ENCODE data around the gene COPS6. TPM values are rescaled to one million over a fixed set of nuclear protein-coding genes. Genes with fewer than 3 reads are reported as not detected.

COPS6 gene
- total RNA-seq, 1 experiment from 2014 or later: 51.8 TPM

DNA sequence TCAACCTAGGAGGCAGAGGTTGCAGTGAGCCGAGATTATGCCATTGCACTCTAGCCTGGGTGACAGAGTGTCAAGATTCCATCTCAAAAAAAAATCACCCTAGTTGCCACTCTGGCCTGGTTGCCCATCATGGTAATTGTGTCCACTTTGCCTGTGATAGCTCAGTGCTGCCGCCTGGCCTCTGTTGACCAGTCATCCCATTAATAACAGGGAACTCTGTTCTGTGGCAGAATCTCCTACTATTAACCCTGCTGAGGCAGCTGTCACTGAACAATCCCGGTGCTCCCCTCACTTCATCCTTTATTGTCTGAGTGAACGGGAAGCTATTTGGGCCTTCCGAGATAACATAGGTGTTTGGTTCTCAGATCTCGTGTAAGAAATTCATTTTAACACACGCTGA is 21.8 kb upstream of the COPS6 start:
- H3K36me3 ChIP-seq (replicated peaks; ENCODE audit: control insufficient read depth, insufficient read depth, low read length): peaks cover 33% of the 10 kb centered on the region
- DNase-seq: no peak
- no peak overlapping the region for H3K4me3 ChIP-seq (ENCODE audit: insufficient read depth, low read depth, low read length)
- no peaks in the 10 kb centered on the region for H3K27me3 ChIP-seq (ENCODE audit: control insufficient read depth, insufficient read depth, low read length)

DNA sequence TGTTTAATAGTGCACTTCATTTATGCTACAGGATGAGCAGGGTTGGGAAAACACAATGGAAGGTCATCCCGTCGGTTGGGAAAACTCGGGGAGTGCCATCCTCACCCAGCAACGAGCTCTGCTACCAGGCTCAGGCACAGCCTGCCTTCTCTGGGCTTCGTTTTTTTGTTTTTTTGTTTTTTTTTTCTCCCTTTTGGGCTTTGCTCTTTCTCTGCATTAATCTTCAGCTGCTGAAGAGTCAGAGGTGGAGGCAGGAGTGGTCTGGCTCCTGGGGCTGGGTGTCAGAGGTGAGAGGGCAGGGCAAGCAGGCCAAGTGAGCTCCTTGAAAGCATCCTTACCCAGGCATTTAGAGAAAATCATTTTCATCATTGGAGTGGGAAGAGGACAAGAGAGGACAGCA is 18.8 kb upstream of the COPS6 start:
- Histone ChIP-seq H3K36me3 (replicated peaks; ENCODE audit: control insufficient read depth, insufficient read depth, low read length) (peaks cover 49% of the 10 kb centered on the region), H3K4me3 (ENCODE audit: insufficient read depth, low read depth, low read length) (no peak overlapping the region), H3K27me3 (ENCODE audit: control insufficient read depth, insufficient read depth, low read length) (no peaks in the 10 kb centered on the region)
- DNase-seq: no peak

GRCh38 chr7:100071018-100071723 is 17.6 kb upstream of the COPS6 start:
- DNase-seq: no peak
- Histone ChIP-seq H3K27me3 (ENCODE audit: control insufficient read depth, insufficient read depth, low read length) (no peaks in the 10 kb centered on the region), H3K4me3 (ENCODE audit: insufficient read depth, low read depth, low read length) (no peak overlapping the region), H3K36me3 (replicated peaks; ENCODE audit: control insufficient read depth, insufficient read depth, low read length) (peaks cover 59% of the 10 kb centered on the region)

GRCh38 chr7:100072462-100072861 is 16.3 kb upstream of the COPS6 start:
- H3K27me3 ChIP-seq (ENCODE audit: control insufficient read depth, insufficient read depth, low read length): no peaks in the 10 kb centered on the region
- peaks cover 66% of the 10 kb centered on the region for H3K36me3 ChIP-seq (replicated peaks; ENCODE audit: control insufficient read depth, insufficient read depth, low read length)
- no peak overlapping the region for H3K4me3 ChIP-seq (ENCODE audit: insufficient read depth, low read depth, low read length)
- DNase-seq: no peak

GRCh38 chr7:100074841-100075240 is 13.9 kb upstream of the COPS6 start:
- no peak for DNase-seq
- no peak overlapping the region for H3K4me3 ChIP-seq (ENCODE audit: insufficient read depth, low read depth, low read length)
- H3K27me3 ChIP-seq (ENCODE audit: control insufficient read depth, insufficient read depth, low read length): no peaks in the 10 kb centered on the region
- peaks cover 80% of the 10 kb centered on the region for H3K36me3 ChIP-seq (replicated peaks; ENCODE audit: control insufficient read depth, insufficient read depth, low read length)

- H3K27me3 ChIP-seq (ENCODE audit: control insufficient read depth, insufficient read depth, low read length): no peaks in the 10 kb centered on the region
- peaks cover 75% of the 10 kb centered on the region for H3K36me3 ChIP-seq (replicated peaks; ENCODE audit: control insufficient read depth, insufficient read depth, low read length)
- no peak for DNase-seq
- H3K4me3 ChIP-seq (ENCODE audit: insufficient read depth, low read depth, low read length): no peak overlapping the region
These were observed 13.4 kb upstream of the COPS6 start for GRCh38 chr7:100075418-100075817.

GRCh38 chr7:100077205-100077604 is 11.6 kb upstream of the COPS6 start:
- Histone ChIP-seq H3K4me3 (ENCODE audit: insufficient read depth, low read depth, low read length) (no peak overlapping the region), H3K27me3 (ENCODE audit: control insufficient read depth, insufficient read depth, low read length) (no peaks in the 10 kb centered on the region), H3K36me3 (replicated peaks; ENCODE audit: control insufficient read depth, insufficient read depth, low read length) (peaks cover 57% of the 10 kb centered on the region)
- DNase-seq: no peak

- Histone ChIP-seq H3K27me3 (ENCODE audit: control insufficient read depth, insufficient read depth, low read length) (no peaks in the 10 kb centered on the region), H3K36me3 (replicated peaks; ENCODE audit: control insufficient read depth, insufficient read depth, low read length) (peaks cover 41% of the 10 kb centered on the region), H3K4me3 (ENCODE audit: insufficient read depth, low read depth, low read length) (no peak overlapping the region)
- no peak for DNase-seq
These were observed 9.7 kb upstream of the COPS6 start for GRCh38 chr7:100079024-100079560.

- Histone ChIP-seq H3K36me3 (replicated peaks; ENCODE audit: control insufficient read depth, insufficient read depth, low read length) (peaks cover 23% of the 10 kb centered on the region), H3K4me3 (ENCODE audit: insufficient read depth, low read depth, low read length) (peak overlapping the region; percentile 91), H3K27me3 (ENCODE audit: control insufficient read depth, insufficient read depth, low read length) (no peaks in the 10 kb centered on the region)
- peak; percentile 57 for DNase-seq
These were observed 7.7 kb upstream of the COPS6 start for GRCh38 chr7:100080907-100081534.

- Histone ChIP-seq H3K36me3 (replicated peaks; ENCODE audit: control insufficient read depth, insufficient read depth, low read length) (peaks cover 20% of the 10 kb centered on the region), H3K4me3 (ENCODE audit: insufficient read depth, low read depth, low read length) (peak within 1 kb of the TSS; percentile 91), H3K27me3 (ENCODE audit: control insufficient read depth, insufficient read depth, low read length) (no peaks in the 10 kb centered on the region)
- DNase-seq: peak; percentile 97
These were observed 7.2 kb upstream of the COPS6 start, which contains the start of gene ZNF3 for GRCh38 chr7:100081535-100082102. TSS of gene ZNF3 (minus strand) at chr7:100081723. CDS start at chr7:100077357, 4,366 bp downstream.

- H3K4me3 ChIP-seq (ENCODE audit: insufficient read depth, low read depth, low read length): no peak overlapping the region
- peak; percentile 37 for DNase-seq
- peaks cover 14% of the 10 kb centered on the region for H3K36me3 ChIP-seq (replicated peaks; ENCODE audit: control insufficient read depth, insufficient read depth, low read length)
- no peaks in the 10 kb centered on the region for H3K27me3 ChIP-seq (ENCODE audit: control insufficient read depth, insufficient read depth, low read length)
These were observed 5.8 kb upstream of the COPS6 start for GRCh38 chr7:100082978-100083377.

DNA sequence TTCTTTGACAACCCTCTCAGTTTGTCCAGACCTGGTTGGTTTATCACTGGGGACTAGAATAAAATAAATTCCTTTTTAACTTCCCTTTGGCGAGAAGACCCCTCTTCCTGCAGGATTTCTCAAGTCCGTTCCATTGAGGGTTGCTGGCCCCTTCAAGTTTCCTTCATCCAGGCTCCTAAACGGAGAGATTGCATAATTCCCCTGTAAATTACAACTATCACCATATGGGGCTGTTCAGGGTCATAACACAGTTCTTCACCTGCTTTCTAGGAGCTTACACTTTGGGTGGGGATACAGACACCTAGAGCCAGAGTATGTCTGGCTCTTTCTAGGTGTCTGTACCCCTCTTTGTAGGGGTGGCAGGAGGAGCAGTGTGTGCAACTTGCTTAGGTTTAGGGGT is 3.3 kb upstream of the COPS6 start:
- DNase-seq: no peak
- H3K4me3 ChIP-seq (ENCODE audit: insufficient read depth, low read depth, low read length): no peak overlapping the region
- peaks cover 3% of the 10 kb centered on the region for H3K36me3 ChIP-seq (replicated peaks; ENCODE audit: control insufficient read depth, insufficient read depth, low read length)
- no peaks in the 10 kb centered on the region for H3K27me3 ChIP-seq (ENCODE audit: control insufficient read depth, insufficient read depth, low read length)

DNA sequence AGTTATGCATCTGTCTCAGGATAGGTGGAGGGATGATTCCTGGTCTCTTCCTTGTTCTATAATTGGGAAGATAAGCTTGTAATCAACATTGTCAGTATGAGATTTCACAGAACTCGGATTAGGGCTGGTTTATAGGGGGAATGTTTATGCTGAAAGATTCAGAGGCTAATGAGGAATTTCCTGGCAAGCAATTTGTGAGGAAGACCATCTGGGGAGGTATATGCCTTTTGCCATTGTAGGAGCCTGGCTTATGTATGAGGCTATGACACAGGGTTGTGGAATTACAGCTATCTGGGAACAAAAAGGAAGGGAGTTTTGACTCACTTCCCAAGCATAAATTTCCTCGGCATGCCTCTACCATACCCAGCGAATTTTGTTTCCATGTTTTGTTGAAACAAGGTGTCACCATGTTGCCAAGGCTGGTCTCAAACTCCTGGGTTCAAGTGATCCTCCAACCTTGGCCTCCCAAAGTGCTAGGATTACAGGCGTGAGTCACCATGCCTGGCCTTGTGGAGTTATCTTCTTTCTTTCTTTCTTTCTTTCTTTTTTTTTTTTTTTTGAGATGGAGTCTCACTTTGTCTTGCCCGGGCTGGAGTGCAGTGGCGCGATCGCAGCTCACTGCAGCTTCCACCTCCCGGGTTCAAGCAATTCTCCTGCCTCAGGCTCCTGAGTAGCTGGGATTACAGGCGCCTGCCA is 1.6 kb upstream of the COPS6 start:
- Histone ChIP-seq H3K27me3 (ENCODE audit: control insufficient read depth, insufficient read depth, low read length) (no peaks in the 10 kb centered on the region), H3K4me3 (ENCODE audit: insufficient read depth, low read depth, low read length) (no peak overlapping the region), H3K36me3 (replicated peaks; ENCODE audit: control insufficient read depth, insufficient read depth, low read length) (peaks cover 12% of the 10 kb centered on the region)
- DNase-seq: no peak

- peak overlapping the region; percentile 94 for H3K4me3 ChIP-seq (ENCODE audit: insufficient read depth, low read depth, low read length)
- H3K27me3 ChIP-seq (ENCODE audit: control insufficient read depth, insufficient read depth, low read length): no peaks in the 10 kb centered on the region
- DNase-seq: no peak
- peaks cover 21% of the 10 kb centered on the region for H3K36me3 ChIP-seq (replicated peaks; ENCODE audit: control insufficient read depth, insufficient read depth, low read length)
These were observed 611 bp upstream of the COPS6 start for GRCh38 chr7:100088095-100088620.
